ENCODE data around the gene JAG1.

DNA sequence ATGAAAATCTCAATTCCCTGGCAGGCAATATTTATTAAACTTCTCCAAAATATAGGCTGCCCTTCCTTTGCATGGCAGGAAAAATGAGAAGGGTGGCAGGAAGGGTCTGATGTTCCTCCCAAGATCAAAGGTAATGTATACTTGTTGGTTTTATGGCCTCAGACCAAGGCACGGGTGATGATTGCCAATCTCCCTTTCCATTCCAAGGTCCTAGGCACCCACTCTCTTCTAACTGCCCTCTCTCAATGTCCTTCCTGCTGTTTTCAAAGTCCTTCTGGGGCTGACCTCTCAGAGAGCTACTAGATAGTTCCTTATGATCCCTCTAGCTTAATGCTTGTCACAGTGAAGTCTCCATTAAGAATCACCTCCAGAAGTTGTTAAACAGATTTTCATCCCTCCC, 15.6 kb upstream of the JAG1 start:
- TF ChIP-seq, protein P1, sequence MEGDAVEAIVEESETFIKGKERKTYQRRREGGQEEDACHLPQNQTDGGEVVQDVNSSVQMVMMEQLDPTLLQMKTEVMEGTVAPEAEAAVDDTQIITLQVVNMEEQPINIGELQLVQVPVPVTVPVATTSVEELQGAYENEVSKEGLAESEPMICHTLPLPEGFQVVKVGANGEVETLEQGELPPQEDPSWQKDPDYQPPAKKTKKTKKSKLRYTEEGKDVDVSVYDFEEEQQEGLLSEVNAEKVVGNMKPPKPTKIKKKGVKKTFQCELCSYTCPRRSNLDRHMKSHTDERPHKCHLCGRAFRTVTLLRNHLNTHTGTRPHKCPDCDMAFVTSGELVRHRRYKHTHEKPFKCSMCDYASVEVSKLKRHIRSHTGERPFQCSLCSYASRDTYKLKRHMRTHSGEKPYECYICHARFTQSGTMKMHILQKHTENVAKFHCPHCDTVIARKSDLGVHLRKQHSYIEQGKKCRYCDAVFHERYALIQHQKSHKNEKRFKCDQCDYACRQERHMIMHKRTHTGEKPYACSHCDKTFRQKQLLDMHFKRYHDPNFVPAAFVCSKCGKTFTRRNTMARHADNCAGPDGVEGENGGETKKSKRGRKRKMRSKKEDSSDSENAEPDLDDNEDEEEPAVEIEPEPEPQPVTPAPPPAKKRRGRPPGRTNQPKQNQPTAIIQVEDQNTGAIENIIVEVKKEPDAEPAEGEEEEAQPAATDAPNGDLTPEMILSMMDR (IDR thresholded peaks at IDR 0.05), result no peak
- TF ChIP-seq POLR2A (IDR thresholded peaks at IDR 0.05), result no peak
